Mesothelial cell of epicardium (in vitro differentiated cells): ENCODE results near the gene KCNN1. TPM values are rescaled to one million over a fixed set of nuclear protein-coding genes. Genes with fewer than 3 reads are reported as not detected.
"Not testable (repeated sequence)": the region's sequence is repeated elsewhere in the genome, so short reads cannot be mapped to it uniquely, and the experiment has no call there.

Source experiments
- DNase-seq, 2 experiments: peaks; one replicate each; pipeline ENCODE4 v3.0.0; 2021; ENCODE audit warnings: low spot score in 2 of 2; ENCODE audit not compliant: unreplicated experiment in 2 of 2
- H3K27ac Mint-ChIP-seq: 2 replicates; pipeline ENCODE4 v1.8.0; 2021; ENCODE audit warnings: mixed read lengths
- H3K27me3 Mint-ChIP-seq: 2 replicates; pipeline ENCODE4 v1.8.0; 2021; ENCODE audit warnings: low read depth, mixed read lengths
- H3K36me3 Mint-ChIP-seq: 2 replicates; pipeline ENCODE4 v1.8.0; 2021; ENCODE audit warnings: mixed read lengths
- H3K4me1 Mint-ChIP-seq: 2 replicates; pipeline ENCODE4 v1.8.0; 2021; ENCODE audit warnings: mixed read lengths
- H3K4me3 Mint-ChIP-seq: 2 replicates; pipeline ENCODE4 v1.8.0; 2021; ENCODE audit warnings: mild to moderate bottlenecking, moderate library complexity, mixed read lengths
- H3K9me3 Mint-ChIP-seq: 2 replicates; pipeline ENCODE4 v1.8.0; 2021; ENCODE audit warnings: mixed read lengths
- total RNA-seq: library from RNA; stranded (reverse); gene quantifications from 3 replicates; pipeline ENCODE4 v1.2.1, GENCODE V29; 2021
- TF ChIP-seq, protein P1 (sequence below): fragments of 200-600 bp; sonication (generic); IDR thresholded peaks from one replicate; pipeline ENCODE4 v1.5.0; 2021; ENCODE audit warnings: antibody characterized with exemption; ENCODE audit not compliant: unreplicated experiment

Gene KCNN1
- total RNA-seq, 1 donor from 2014 or later, result 20.3 TPM

DNA sequence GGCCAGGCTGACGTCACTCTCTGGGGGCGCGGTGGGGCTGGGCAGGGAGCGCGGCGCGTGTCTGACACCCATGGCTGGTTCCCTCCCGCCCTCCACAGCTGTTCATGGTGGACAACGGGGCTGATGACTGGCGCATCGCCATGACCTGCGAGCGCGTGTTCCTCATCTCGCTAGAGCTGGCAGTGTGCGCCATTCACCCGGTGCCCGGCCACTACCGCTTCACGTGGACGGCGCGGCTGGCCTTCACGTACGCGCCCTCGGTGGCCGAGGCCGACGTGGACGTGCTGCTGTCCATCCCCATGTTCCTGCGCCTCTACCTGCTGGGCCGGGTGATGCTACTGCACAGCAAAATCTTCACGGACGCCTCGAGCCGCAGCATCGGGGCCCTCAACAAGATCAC, 14.7 kb downstream of the KCNN1 start:
- Mint-ChIP-seq H3K4me3 (no peak overlapping the region), H3K27ac (no peak overlapping the region), H3K4me1 (no peaks in the 10 kb centered on the region), H3K9me3 (no peaks in the 10 kb centered on the region), H3K36me3 (peaks cover 17% of the 10 kb centered on the region), H3K27me3 (no peaks in the 10 kb centered on the region)
- TF ChIP-seq, protein P1, sequence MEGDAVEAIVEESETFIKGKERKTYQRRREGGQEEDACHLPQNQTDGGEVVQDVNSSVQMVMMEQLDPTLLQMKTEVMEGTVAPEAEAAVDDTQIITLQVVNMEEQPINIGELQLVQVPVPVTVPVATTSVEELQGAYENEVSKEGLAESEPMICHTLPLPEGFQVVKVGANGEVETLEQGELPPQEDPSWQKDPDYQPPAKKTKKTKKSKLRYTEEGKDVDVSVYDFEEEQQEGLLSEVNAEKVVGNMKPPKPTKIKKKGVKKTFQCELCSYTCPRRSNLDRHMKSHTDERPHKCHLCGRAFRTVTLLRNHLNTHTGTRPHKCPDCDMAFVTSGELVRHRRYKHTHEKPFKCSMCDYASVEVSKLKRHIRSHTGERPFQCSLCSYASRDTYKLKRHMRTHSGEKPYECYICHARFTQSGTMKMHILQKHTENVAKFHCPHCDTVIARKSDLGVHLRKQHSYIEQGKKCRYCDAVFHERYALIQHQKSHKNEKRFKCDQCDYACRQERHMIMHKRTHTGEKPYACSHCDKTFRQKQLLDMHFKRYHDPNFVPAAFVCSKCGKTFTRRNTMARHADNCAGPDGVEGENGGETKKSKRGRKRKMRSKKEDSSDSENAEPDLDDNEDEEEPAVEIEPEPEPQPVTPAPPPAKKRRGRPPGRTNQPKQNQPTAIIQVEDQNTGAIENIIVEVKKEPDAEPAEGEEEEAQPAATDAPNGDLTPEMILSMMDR, result no peak
- DNase-seq, result no peak

DNA sequence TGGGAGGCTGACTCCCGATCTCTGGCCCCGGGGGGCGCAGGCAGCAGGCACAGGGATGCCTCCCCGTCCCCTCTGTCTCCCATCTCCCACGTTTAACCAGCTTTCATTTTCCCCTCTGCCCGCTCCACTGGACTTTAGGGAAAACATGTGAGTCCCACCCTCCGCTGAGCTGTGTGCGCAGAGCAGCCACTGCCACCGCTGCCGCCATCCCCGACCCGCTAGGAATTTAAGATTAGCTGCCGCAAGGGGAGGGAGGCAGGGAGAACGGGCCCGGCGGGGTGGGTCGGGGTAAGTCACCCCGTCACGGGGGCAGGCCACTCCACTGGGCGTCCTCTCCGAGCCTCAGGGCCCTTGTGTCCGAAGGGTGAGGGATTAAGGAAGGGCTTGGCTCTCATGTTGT, 15.5 kb downstream of the KCNN1 start:
- Mint-ChIP-seq H3K27ac (no peak overlapping the region), H3K4me1 (no peaks in the 10 kb centered on the region), H3K36me3 (peaks cover 13% of the 10 kb centered on the region), H3K27me3 (no peaks in the 10 kb centered on the region), H3K4me3 (no peak overlapping the region), H3K9me3 (no peaks in the 10 kb centered on the region)
- TF ChIP-seq, protein P1, result no peak
- DNase-seq, result no peak

DNA sequence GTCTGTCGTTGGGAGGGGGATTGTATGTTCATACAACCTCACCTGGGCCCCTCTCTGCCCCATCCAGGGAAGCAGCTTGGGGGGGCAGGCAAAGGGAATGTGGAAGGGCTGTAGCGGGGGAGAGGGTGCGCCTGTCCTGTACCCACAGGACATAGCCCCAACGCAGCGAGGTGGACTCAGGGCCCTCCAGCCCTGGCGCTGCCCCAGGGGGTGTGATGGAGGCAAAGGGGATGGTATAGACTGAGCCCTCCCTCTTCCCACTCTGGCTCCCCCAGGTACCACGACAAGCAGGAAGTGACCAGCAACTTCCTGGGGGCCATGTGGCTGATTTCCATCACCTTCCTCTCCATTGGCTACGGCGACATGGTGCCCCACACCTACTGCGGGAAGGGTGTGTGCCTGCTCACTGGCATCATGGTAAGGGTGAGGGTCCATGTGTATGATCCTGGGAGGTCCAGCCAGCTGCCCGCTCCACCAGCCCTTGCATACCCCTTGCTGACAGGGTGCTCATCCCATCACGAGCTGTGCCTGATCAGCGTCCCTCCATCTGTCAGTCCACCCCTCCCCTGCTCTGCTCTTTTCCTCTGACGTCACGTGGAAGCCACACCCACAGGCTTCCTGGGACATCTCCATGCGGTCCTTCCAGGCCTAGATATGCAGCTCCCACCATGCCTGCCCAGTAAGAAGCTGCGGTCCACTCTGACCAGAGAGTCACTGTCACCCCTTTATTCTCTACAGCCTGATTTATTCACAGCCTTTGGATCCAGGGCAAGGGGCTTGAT, 18.3 kb downstream of the KCNN1 start:
- peaks cover 11% of the 10 kb centered on the region for H3K36me3 Mint-ChIP-seq
- H3K27ac Mint-ChIP-seq, result no peak overlapping the region
- TF ChIP-seq, protein P1, result no peak
- DNase-seq, result no peak
- no peak overlapping the region for H3K4me3 Mint-ChIP-seq
- H3K9me3 Mint-ChIP-seq, result no peaks in the 10 kb centered on the region
- no peaks in the 10 kb centered on the region for H3K27me3 Mint-ChIP-seq
- H3K4me1 Mint-ChIP-seq, result no peaks in the 10 kb centered on the region

DNA sequence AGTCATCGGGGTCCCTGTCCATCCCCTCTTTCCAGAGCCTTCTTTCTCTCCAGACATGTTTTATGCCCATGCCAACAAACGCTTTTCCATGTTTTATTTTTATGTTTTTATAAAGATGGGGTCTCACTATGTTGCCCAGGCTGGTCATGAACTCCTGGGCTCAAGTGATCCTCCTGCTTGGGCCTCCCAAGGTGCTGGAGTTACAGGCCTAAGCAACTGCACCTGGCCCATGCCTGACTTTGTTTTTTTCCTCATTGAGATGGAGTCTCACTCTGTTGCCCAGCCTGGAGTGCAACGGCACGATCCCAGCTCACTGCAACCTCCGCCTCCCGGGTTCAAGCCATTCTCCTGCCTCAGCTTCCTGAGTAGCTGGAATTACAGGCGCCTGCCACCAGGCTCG, 19.7 kb downstream of the KCNN1 start:
- H3K9me3 Mint-ChIP-seq, H3K4me3 Mint-ChIP-seq, H3K27ac Mint-ChIP-seq, H3K36me3 Mint-ChIP-seq, DNase-seq, H3K4me1 Mint-ChIP-seq, H3K27me3 Mint-ChIP-seq: not testable (repeated sequence)

DNA sequence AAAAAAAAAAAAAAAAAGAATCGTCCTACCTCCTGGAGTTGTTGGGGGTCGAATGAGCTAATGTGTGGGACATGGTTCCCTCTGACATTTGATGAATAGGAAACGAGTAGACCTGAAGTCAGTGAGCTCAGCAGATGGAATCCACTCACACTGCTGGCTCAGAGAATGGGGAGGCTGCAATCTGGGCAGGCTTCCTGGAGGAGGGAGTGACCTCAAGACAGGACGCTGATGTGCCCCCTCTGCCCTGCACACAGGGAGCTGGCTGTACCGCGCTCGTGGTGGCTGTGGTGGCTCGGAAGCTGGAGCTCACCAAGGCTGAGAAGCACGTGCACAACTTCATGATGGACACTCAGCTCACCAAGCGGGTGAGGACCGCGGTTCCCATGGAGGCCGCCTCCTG, 21.3 kb downstream of the KCNN1 start:
- H3K4me1 Mint-ChIP-seq, result no peaks in the 10 kb centered on the region
- H3K27ac Mint-ChIP-seq, result no peak overlapping the region
- H3K9me3 Mint-ChIP-seq, result no peaks in the 10 kb centered on the region
- TF ChIP-seq, protein P1, result no peak
- no peaks in the 10 kb centered on the region for H3K27me3 Mint-ChIP-seq
- no peak overlapping the region for H3K4me3 Mint-ChIP-seq
- H3K36me3 Mint-ChIP-seq, result peaks cover 8% of the 10 kb centered on the region
- no peak for DNase-seq

DNA sequence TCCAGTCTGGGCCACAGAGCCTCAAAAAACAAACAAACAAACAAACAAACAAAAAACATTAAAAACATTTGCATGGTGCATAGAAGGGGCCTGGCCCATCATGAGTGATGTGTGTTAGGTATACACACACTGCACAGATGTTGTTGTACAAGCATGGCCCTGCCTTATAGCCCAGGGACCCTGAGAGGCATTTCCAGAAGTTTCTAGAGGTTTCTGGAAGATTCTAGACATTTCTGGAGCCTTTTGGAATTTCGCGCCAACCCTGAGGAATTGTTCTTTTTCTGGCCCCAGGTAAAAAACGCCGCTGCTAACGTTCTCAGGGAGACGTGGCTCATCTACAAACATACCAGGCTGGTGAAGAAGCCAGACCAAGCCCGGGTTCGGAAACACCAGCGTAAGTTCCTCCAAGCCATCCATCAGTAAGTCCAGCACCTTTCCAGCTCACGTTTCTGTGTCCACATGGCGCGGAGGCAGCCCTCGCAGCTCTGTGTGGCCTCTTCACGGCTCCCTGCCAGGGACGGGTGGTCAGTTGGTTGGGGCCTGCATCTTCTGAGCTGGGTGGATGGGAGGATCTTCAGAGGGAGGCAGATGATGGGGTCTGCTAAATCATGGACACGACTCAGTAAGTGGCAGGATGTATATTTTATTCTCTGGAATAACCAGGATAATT, 22.7 kb downstream of the KCNN1 start:
- Mint-ChIP-seq H3K9me3 (no peaks in the 10 kb centered on the region), H3K36me3 (peaks cover 8% of the 10 kb centered on the region)
- TF ChIP-seq, protein P1, result no peak

More for the DNA sequence above, 22.7 kb downstream of the KCNN1 start:
- Mint-ChIP-seq H3K27me3 (no peaks in the 10 kb centered on the region), H3K4me1 (no peaks in the 10 kb centered on the region), H3K27ac (no peak overlapping the region), H3K4me3 (no peak overlapping the region)
- DNase-seq, result no peak
